Suprapubic skin (tissue), 4 donors: Measurements from ENCODE around the gene KDM8. TPM values are rescaled to one million over a fixed set of nuclear protein-coding genes. Genes with fewer than 3 reads are reported as not detected.
A peak's percentile ranks its signal among the peaks of the same experiment; 100 is the strongest.

Experiments used
- DNase-seq, 2 donors: peaks; one replicate each; pipeline ENCODE4 v3.0.0-alpha.2; 2019; ENCODE audit warnings: low spot score in 2 of 2
- H3K27ac ChIP-seq: fragments of 200-600 bp; sonication (generic); one replicate; pipeline ENCODE4 v1.5.1; 2019
- H3K27me3 ChIP-seq: fragments of 200-600 bp; sonication (generic); one replicate; pipeline ENCODE4 v1.5.1; 2019
- H3K36me3 ChIP-seq: fragments of 200-600 bp; sonication (generic); one replicate; pipeline ENCODE4 v1.5.1; 2019
- H3K4me1 ChIP-seq: fragments of 200-600 bp; sonication (generic); one replicate; pipeline ENCODE4 v1.5.1; 2019
- H3K4me3 ChIP-seq: fragments of 200-600 bp; sonication (generic); one replicate; pipeline ENCODE4 v1.5.1; 2019; ENCODE audit warnings: mild to moderate bottlenecking
- H3K9me3 ChIP-seq: fragments of 200-600 bp; sonication (generic); one replicate; pipeline ENCODE4 v1.5.1; 2019
- CTCF ChIP-seq, 2 donors: fragments of 200-600 bp in 1 of 2; fragments of 450-650 bp in 1 of 2; sonication (generic) in 1 of 2; IDR thresholded peaks; one replicate each; pipeline ENCODE4 v1.5.1; 2016 to 2019; ENCODE audit warnings: antibody characterized with exemption in 2 of 2, mild to moderate bottlenecking in 1 of 2, moderate library complexity in 1 of 2
- EP300 ChIP-seq: sonication (generic); formaldehyde crosslinking; IDR thresholded peaks from one replicate; pipeline ENCODE4 v1.6.1; 2017; ENCODE audit warnings: antibody characterized with exemption
- POLR2A ChIP-seq, 2 donors: fragments of 450-650 bp; IDR thresholded peaks; one replicate each; pipeline ENCODE4 v1.6.1; 2017; ENCODE audit warnings: antibody characterized with exemption in 2 of 2, mild to moderate bottlenecking in 2 of 2, moderate library complexity in 2 of 2
- POLR2AphosphoS5 ChIP-seq, 3 donors: sonication (generic); formaldehyde crosslinking; IDR thresholded peaks; one replicate each; pipeline ENCODE4 v1.6.1; 2017; ENCODE audit warnings: antibody characterized with exemption in 3 of 3
- WGBS: methylation state at CpG from one replicate; pipeline ENCODE4 v1.1.5; 2018; 5-methylcytosine and 5-hydroxymethylcytosine counted together
- total RNA-seq, 4 donors: library from RNA; depleted of rRNA; stranded (reverse); fragments of >200 nt; gene quantifications; one replicate each; pipeline ENCODE4 v1.1.0, GENCODE V29; 2016

The KDM8 gene
- total RNA-seq, 4 donors from 2014 or later = 1.3 to 5.0 (median 3.7) TPM

DNA sequence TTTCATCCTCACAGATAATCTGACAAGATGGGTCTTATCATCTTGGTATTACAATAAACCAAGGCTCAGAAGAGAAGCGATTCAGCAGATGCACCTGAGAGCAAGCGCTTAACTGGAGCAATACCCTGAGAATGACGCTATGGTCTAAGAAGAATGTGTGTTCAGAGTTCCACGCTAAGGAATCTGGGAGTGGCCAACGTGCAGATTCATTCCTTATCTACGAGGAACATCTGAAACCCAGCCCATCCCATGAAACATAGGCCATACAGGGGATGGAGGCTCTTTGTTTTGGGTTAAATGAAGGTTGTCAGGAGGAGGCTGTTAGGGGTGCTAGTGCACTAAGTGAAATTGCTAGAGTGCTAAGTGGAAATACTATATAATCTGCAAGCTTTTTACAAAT is 28.5 kb upstream of the KDM8 start:
- H3K36me3 ChIP-seq = no peaks in the 10 kb centered on the region
- no peaks in the 10 kb centered on the region for H3K9me3 ChIP-seq
- 52% methylated on average over 6 of the region's 6 CpGs for WGBS
- H3K27me3 ChIP-seq = no peaks in the 10 kb centered on the region
- peaks cover 10% of the 10 kb centered on the region for H3K4me1 ChIP-seq
- H3K27ac ChIP-seq = no peak overlapping the region
- no peak for DNase-seq
- TF ChIP-seq EP300 (no peak), POLR2A (IDR thresholded peaks at IDR 0.05) (no peak), POLR2AphosphoS5 (IDR thresholded peaks at IDR 0.05) (no peak), CTCF (IDR thresholded peaks at IDR 0.05) (no peak)
- H3K4me3 ChIP-seq = no peak overlapping the region

GRCh38 chr16:27175888-27176287 is 27.4 kb upstream of the KDM8 start:
- no peak for DNase-seq
- peaks cover 10% of the 10 kb centered on the region for H3K4me1 ChIP-seq

DNA sequence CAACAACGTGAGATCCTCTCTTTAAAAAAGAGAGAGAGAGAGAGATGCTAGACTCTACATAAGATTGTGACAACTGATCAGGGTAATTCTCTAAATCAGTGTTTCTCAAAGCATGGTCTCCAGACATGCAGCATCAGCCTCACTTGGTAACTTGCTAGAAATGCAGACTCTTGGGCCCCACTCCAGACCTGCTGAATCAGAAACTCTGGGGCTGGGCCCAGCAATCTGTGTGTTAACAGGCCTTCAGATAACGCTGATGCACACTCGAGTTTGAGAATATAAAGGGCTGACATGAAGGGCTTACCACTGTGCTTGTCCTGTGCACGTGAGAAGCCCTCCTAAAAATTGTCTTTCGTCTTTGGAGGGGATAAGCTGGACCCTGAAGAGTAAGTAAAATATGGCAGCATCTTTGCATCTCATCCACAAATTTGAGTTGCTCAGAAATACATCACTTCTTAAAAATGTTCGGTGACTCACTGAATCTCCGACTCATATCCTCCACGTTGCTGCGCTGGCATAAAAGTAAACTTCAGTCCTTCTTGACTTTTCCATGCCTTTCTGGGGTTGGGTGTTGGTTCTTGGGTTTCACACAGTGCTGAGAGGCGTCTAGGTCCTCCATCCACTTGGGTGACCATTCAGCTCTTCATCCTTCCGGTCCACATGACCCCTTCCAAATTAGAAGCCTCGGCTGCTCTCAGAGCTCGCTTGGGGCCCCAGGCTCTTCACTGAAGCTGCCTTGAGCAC is 26.1 kb upstream of the KDM8 start:
- H3K4me3 ChIP-seq = no peak overlapping the region
- H3K27ac ChIP-seq = no peak overlapping the region
- DNase-seq = no peak
- no peak for TF ChIP-seq POLR2A (IDR thresholded peaks at IDR 0.05)
- peaks cover 10% of the 10 kb centered on the region for H3K4me1 ChIP-seq
- 87% methylated on average over 13 of the region's 13 CpGs for WGBS
- H3K9me3 ChIP-seq = no peaks in the 10 kb centered on the region
- no peaks in the 10 kb centered on the region for H3K27me3 ChIP-seq
- H3K36me3 ChIP-seq = no peaks in the 10 kb centered on the region

More at GRCh38 chr16:27175888-27176287, 27.4 kb upstream of the KDM8 start:
- WGBS = 89% methylated on average over 5 of the region's 8 CpGs
- no peak overlapping the region for H3K27ac ChIP-seq
- H3K36me3 ChIP-seq = no peaks in the 10 kb centered on the region
- no peak for TF ChIP-seq POLR2AphosphoS5 (IDR thresholded peaks at IDR 0.05)
- TF ChIP-seq POLR2A (IDR thresholded peaks at IDR 0.05) = no peak
- no peak for TF ChIP-seq EP300
- no peak for TF ChIP-seq CTCF (IDR thresholded peaks at IDR 0.05)
- no peaks in the 10 kb centered on the region for H3K9me3 ChIP-seq
- H3K27me3 ChIP-seq = no peaks in the 10 kb centered on the region
- no peak overlapping the region for H3K4me3 ChIP-seq

DNA sequence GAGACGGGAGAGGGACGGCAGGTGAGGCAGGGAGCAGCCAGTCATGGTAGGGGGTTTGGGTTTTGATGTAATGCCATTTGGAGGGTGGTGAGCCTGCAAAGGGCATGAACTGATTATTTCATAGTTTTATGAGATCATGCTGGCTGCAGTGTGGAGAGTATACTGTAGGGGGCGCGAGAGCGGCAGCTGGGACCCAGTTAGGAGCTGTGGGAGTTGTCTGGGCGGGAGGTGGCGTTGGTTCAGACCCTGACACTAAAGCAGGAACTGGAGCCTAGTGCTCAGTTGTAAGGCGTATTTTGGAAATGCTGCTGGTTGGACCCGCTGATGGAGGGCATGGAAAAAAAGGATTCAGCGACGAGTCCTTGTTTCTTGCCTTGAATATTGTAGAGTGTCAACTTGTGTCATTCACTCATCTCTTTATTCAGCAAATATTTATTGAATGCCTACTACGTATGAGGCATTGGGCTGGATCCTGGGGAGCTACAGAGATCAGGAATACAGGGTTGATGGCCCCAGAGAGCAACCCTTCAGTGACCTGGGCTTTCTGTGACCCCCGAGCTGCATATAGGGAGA is 23.7 kb upstream of the KDM8 start:
- Histone ChIP-seq H3K9me3 (no peaks in the 10 kb centered on the region), H3K27me3 (no peaks in the 10 kb centered on the region), H3K4me3 (no peak overlapping the region), H3K36me3 (no peaks in the 10 kb centered on the region), H3K27ac (no peak overlapping the region), H3K4me1 (peaks cover 4% of the 10 kb centered on the region)
- 25% methylated on average over 13 of the region's 13 CpGs for WGBS
- TF ChIP-seq POLR2A (IDR thresholded peaks at IDR 0.05) (no peak), POLR2AphosphoS5 (IDR thresholded peaks at IDR 0.05) (no peak), CTCF (IDR thresholded peaks at IDR 0.05) (peak; percentile 82 to 89), EP300 (no peak)
- peak; percentile 90 to 92 for DNase-seq

DNA sequence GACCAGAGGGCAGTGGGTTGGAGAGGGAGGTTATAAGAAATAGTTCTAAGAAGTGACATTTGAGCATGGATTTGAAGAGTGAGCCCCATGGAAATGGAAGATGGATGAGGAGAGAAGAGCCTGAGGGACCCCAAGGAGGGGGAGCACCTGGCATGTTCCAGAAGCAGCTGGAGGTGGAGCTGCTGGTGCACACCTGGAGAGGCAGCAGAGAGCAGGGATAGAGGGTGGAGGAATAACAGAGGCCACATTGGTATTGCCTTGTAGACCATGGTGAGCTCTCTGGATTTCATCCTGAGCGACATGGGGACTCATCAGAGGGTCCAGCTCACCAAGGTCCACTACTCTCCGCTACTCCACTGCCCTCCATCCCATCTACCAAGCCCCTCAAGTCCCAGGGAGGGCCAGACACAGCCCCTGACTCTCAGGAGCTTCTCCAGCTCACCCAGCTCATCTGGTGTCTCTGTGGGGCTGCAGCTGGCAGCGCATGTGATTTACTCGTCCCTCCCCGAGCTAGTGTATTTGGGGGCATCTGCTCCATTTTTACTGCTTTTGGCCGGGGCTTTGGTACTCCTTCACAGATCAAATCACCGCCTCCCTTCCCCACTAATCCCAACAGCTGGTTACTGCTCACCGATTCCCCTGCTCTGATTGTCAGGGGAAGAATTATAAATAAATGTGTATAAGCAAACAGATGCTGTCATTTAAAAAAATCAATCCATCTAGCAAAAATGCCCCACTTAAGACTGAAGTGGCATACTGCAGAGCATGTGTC is 22.1 kb upstream of the KDM8 start:
- TF ChIP-seq EP300 = no peak
- TF ChIP-seq POLR2A (IDR thresholded peaks at IDR 0.05) = no peak
- TF ChIP-seq POLR2AphosphoS5 (IDR thresholded peaks at IDR 0.05) = no peak
- no peak for TF ChIP-seq CTCF (IDR thresholded peaks at IDR 0.05)
- DNase-seq = no peak
- Histone ChIP-seq H3K4me3 (no peak overlapping the region), H3K27ac (no peak overlapping the region), H3K4me1 (peaks cover 4% of the 10 kb centered on the region), H3K9me3 (no peaks in the 10 kb centered on the region), H3K27me3 (no peaks in the 10 kb centered on the region), H3K36me3 (no peaks in the 10 kb centered on the region)
- WGBS = 80% methylated on average over 8 of the region's 8 CpGs
